Mucosa of gallbladder (tissue), 1 donor: ENCODE results near the gene PPP1R12B. TPM values are rescaled to one million over a fixed set of nuclear protein-coding genes. Genes with fewer than 3 reads are reported as not detected.
"Not testable (repeated sequence)": the region's sequence is repeated elsewhere in the genome, so short reads cannot be mapped to it uniquely, and the experiment has no call there.

ENCODE experiments used
- DNase-seq: peaks from one replicate; pipeline ENCODE4 v3.0.0-alpha.2; 2020; ENCODE audit warnings: low spot score
- total RNA-seq: library from RNA; stranded (reverse); gene quantifications from one replicate; pipeline ENCODE4 v1.2.1, GENCODE V29; 2021
- donor health status: DM: no; HTN: no; CAD: no.

PPP1R12B gene
- total RNA-seq, 1 donor from 2014 or later = 194 TPM

DNA sequence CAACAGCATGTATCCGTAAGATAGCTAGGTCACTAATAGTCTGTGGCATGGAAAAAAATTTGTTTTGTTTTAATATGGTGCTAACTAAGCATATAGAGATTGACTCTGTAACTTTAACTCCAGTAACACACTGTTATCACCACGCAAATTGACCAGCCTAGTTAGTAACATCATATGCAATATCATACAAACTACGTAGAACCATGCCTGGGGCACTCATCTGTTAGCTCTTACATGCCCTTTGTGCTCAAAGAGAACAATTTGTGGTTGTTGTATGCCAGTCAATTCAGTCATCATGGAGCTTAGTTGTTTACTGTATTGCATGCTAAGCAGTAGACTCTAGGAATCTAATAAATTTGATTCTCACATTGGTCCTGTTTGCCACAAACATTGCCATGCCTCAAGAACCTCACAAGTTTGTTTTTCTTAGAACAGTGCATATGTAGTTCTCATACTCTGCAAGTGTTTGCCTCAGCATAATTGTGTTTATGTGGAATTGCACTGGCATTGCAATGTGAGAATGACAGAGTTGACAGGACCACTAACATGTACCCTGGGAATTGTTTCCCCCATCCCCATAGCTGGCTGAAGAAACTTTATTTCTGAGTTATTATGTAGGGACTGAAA, 179.7 kb downstream of the PPP1R12B start:
- DNase-seq = not testable (repeated sequence)

- not testable (repeated sequence) for DNase-seq
Measured at GRCh38 chr1:202530686-202531085, 182.2 kb downstream of the PPP1R12B start.

DNA sequence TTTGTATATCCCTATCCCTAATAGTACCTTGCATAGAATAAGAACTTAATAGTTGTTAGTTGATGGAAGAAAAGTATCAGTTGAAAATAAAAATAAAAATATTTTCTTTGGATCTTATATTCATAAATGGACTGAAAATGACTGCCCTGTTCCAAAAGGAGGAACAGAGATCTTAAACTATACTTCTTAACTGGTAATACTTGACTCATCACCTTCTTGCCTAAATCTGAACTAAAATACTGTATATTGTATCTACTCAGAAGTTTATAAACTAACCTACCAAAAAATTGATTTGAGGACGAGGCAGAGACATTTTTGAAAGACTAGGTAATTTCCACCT, 182.9 kb downstream of the PPP1R12B start:
- DNase-seq = no peak

DNA sequence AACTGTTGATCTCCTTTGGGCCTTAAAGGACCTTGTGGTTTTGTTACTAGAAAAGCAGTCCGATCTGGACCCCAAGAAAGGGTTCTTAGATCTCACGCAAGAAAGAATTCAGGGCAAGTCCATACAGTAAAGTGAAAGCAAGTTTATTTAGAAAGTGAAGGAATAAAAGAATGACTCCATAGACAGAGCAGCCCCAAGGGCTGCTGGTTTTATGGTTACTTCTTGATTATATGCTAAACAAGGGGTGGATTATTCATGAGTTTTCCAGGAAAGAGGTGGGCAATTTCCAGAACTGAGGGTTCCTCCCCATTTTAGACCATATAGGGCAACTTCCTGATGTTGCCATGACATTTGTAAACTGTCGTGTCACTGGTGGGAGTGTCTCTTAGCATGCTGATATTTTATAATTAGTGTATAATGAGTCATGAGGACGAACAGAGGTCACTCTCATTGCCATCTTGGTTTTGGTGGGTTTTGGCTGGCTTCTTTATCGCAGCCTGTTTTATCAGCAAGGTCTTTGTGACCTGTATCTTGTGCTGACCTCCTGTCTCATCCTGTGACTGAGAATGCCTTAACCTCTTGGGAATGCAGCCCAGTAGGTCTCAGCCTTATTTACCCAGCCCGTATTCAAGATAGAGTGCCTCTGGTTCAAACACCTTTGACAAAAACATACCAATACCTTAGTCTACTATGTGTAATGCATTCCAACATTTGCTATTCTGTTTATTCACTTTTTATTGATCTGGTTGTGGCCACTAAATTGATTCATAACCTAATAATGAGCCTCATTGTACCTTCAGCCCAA, 183.5 kb downstream of the PPP1R12B start:
- peak; percentile 38 for DNase-seq

- peak; percentile 63 for DNase-seq
Measured at GRCh38 chr1:202539166-202539574, 190.7 kb downstream of the PPP1R12B start.

DNA sequence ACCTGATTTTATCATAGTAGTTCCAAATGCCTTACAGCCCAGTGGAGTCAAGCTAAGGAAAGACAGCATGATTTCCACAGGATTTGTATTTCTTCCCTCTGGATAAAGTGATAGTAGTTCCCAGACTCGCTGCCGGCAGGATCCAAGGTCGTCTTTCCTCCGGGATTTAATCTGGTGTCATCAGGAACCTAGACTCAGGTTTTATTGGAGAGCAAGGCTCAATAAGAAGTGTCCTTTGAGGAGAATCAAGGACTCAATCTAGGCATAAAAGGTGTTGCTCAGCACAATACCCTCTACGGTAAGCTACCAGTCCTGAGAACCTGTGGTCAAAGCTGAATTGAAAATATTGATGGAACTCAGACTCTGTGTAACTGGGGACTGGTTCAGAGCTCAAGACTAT, 191.1 kb downstream of the PPP1R12B start:
- DNase-seq = not testable (repeated sequence)

GRCh38 chr1:202540014-202540413, 191.5 kb downstream of the PPP1R12B start:
- no peak for DNase-seq

DNA sequence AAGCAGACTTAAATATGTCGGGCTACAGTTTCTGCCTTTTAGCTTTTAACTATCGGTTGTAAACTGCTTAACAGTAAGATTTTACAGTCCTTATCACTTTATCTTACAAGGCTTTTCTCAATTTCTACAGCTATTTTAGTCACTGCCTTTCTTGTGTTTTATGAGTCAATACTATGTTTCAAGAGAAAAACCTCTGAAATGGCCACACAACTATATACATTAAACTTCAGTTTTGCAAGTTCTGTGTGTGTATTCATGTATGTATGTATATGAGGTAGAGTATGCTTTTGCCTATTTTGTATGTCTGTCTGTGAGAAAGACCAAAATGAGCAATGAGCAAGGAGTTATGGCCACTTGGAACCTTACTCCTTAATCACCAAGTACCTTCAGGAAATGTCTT, 191.9 kb downstream of the PPP1R12B start:
- DNase-seq = no peak

DNA sequence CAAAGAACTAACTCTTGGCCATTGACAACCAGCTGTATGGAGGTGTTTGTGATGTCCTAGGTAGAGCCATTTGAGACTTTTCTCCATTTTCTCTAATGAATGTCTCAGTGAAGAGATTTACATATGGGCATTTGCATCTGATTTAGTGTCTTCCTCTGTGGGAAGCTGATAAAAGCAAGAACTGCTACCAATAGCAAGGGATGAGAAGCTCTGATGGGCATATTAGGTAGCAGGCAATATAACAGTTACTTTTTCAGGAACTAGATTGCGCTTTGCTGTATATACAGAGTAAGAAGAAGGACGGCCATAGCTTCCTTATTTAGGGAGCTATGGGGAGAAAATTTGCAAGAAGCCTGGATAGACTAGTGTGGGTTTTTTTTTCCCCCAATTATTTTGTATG, 192.4 kb downstream of the PPP1R12B start:
- DNase-seq = not testable (repeated sequence)

DNA sequence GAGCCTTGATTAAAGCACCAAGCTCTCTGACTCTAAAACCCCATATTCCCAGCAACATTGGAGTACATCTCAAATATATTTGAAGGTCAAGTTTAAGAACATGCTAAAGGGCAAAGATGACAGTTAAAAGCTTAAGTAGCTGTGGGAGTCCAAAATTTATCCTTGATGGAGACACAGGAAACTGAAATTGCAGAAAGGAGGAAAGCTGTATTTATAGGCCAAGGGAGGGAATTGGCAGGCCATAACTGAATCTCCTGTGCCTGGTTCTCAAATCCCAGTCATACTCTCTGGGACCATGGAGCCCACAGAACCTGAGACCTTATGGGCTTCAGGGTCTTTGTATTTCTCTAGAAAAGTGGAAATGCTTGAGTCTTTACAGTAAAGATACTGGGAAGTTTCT, 193.9 kb downstream of the PPP1R12B start:
- not testable (repeated sequence) for DNase-seq

DNA sequence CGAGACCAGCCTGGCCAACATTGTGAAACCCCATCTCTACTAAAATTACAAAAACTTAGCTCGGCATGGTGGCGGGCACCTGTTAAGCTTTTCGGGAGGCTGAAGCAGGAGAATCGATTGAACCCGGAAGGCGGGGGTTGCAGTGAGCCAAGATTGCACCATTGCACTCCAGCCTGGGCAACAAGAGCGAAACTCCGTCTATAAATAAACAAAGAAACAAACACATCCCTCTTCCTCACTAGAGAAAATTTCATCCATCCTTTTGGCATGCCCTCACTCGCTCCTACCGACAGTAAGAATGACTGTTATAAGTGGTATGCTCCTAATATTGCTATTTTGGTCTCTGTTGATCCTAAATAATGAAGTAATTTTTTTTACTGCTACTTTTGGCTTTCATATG, 195.0 kb downstream of the PPP1R12B start:
- DNase-seq = not testable (repeated sequence)

GRCh38 chr1:202544766-202545449, 196.4 kb downstream of the PPP1R12B start:
- not testable (repeated sequence) for DNase-seq

DNA sequence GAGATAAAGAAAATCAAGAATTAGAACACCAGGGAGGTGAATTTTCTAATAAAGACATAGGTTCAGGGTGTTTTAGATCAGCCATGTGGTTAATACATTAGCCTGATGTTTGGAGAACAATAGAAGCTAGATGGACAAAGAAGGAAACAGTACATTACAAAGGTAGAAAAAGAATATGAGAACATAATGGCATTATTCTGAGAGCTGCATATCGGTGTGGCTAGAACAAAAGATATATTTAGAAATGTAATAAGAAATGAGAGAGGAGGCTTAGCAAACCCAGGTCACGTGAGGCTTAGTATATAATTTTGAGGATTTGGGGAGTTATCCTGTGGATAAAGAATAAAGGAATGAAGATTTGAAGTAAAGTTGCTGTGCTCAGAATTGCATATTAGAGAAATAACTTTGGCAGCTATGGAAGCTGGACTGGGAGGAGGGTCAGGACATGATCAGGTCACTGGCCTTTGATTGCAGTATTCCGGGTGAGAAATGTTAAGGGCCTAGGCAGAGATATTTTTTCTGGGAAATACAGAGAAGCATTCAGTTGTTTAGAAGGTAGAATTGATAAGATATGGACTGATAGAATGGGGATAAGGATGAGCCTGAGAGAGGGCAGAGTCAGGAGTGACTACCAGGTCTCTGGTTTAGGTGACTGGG, 197.3 kb downstream of the PPP1R12B start:
- not testable (repeated sequence) for DNase-seq

DNA sequence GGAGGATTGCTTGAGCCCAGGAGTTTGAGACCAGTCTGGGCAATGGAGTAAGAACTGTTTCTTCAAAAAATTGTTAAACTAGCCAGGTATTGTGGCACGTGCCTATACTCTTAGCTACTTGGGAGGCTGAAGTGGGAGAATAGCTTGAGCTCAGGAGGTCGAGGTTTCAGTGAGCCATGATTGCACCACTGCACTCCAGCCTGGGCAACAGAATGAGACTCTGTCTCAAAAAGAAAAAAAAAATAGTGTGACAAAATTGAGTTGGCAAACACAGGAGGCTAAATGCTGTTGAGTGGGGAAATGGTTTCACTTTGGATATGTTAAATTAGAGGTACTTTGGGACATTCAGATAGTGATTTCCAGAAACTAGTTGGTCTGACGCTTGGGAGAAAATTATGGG, 197.9 kb downstream of the PPP1R12B start:
- not testable (repeated sequence) for DNase-seq

DNA sequence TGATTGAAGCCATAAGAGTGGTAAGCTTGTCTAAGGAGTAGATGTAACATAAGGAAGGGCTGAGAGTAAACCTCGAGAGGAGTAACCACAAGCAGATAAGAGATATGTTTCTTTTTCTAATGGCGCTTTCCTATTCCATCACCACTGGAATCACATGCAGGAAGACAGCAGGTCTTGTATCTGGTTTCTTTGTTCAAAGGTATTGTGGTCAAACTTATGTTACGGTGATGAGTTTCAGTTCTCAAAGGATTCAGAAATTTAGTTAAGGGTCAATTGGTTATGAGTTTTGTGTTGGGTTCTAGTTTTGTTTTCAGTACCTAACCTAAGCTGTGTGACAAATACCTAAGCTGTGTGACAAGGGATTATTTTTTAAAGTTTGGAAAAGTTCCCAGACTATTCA, 198.3 kb downstream of the PPP1R12B start:
- not testable (repeated sequence) for DNase-seq

- no peak for DNase-seq
Measured at GRCh38 chr1:202547215-202547614, 198.7 kb downstream of the PPP1R12B start.

- not testable (repeated sequence) for DNase-seq
Measured at GRCh38 chr1:202550088-202550487, 201.6 kb downstream of the PPP1R12B start.

- no peak for DNase-seq
Measured at GRCh38 chr1:202551683-202552082, 203.2 kb downstream of the PPP1R12B start.

DNA sequence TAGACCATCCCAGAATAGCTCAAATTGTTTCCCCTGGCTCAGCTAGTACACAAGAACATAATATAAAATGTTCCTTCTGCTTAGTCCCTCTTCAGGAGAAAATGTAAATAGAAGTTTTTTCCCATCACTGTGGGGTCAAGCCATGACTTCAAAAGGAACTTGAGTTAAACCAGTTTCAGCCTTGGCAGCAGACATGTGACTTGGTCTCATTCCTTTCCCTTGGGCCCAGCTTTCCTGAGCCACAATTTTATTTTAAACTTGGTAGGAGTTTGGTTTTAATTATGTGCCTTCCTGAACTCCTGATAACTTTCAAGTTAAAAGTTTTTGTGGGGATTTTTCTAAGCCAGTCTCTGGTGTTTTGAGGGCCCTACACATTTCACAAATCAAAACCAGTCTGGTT, 204.1 kb downstream of the PPP1R12B start:
- DNase-seq = peak; percentile 36

DNA sequence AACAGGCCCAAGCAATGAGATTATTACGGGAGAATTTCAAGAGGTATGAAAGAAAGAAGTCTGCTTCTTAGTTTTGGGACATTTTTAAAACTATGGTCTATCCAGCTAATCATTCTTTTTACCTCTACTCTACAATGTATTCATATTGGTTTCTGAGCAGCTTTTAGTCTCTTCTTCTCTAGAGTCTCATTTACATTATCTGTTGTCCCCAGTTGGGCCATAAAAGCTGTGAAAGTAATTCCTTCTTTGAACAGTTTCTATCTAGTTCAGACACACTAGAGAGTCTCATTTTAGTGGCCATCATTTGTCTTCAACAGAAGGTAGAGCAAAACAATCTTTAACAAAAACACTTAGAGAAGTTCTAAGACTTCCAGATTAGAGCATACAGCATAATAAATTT, 204.6 kb downstream of the PPP1R12B start:
- not testable (repeated sequence) for DNase-seq

DNA sequence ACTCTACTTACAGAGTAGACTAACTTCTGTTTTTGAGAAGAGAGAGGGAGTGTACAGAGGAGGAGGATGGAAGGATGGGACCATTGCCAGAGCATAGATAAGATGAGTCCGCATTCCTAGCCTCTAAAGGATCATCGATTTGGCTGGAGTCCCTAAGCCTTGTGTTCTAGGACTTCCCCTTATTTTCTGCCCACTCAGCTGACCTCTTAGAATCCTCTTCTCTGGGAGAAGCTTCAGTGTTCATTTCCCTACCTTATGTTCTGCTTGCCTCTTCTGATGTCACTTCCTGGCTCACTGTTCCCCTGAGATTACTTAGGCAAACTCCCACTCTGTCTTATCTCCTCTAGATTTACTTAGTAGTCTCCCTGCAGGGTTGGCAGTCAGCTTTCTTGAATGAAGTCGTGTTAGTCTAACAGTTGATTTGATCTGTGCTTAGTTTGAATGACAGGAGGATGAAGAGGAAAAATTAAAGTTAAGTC, 205.1 kb downstream of the PPP1R12B start:
- peak; percentile 32 for DNase-seq

DNA sequence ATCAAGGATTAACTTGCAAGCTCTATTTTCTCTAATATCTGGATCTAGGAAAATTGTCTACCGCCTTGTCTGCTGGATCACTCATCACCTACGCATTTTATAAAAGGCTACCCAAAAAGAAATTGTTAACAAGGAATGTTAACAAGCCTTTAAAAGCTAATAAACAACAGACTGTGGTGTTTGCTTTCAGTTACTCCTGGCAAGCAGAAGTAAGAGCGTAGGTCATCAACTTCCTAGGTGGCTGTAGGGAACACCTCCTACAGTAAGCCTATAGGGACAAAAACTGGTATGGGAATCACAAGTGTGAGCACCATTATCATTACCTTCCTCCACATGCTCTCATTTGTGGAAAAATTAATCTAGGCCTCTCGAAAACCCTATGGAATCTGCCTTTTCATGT, 206.1 kb downstream of the PPP1R12B start:
- DNase-seq = not testable (repeated sequence)
